Large intestine (tissue), 12 donors: ENCODE results near the gene COL4A2. TPM values are rescaled to one million over a fixed set of nuclear protein-coding genes. Genes with fewer than 3 reads are reported as not detected.

Source experiments
- DNase-seq, 2 donors: peaks; one replicate each; pipeline versions ENCODE4 v3.0.0 to v3.0.0-alpha.2; 2013
- H3K27ac ChIP-seq: one replicate; pipeline ENCODE4 v1.5.1; 2013; ENCODE audit warnings: low read length
- H3K27me3 ChIP-seq: 2 replicates; pipeline ENCODE4 v1.6.1; 2013; ENCODE audit warnings: low read length; ENCODE audit not compliant: control insufficient read depth, insufficient read depth
- H3K36me3 ChIP-seq: 2 replicates; pipeline ENCODE4 v1.6.1; 2013; ENCODE audit warnings: low read length; ENCODE audit not compliant: control insufficient read depth, insufficient read depth
- H3K4me1 ChIP-seq: one replicate; pipeline ENCODE4 v1.6.1; 2013; ENCODE audit warnings: low read length; ENCODE audit not compliant: control insufficient read depth, insufficient read depth
- H3K4me3 ChIP-seq: one replicate; pipeline ENCODE4 v1.5.1; 2013; ENCODE audit warnings: low read length
- H3K9me3 ChIP-seq: one replicate; pipeline ENCODE4 v1.6.1; 2013; ENCODE audit warnings: mild to moderate bottlenecking, low read depth, low read length, moderate library complexity; ENCODE audit not compliant: control insufficient read depth
- WGBS: methylation state at CpG from one replicate; pipeline ENCODE4 v1.1.5; 2013; ENCODE audit warnings: low lambda C conversion rate; ENCODE audit not compliant: insufficient coverage; 5-methylcytosine and 5-hydroxymethylcytosine counted together
- long read RNA-seq, 11 donors: transcript quantifications; one replicate each; lab custom pipeline, GENCODE V29; 2026
- polyA plus RNA-seq: library from polyadenylated mRNA; unstranded; fragments of 120-200 nt; gene quantifications from one replicate; pipeline ENCODE4 v1.2.1, GENCODE V29; 2013

The COL4A2 gene
- polyA plus RNA-seq: 164 TPM
- long read RNA-seq, donor 1, full-length matches to known transcripts: 40 of 74 reads
- long read RNA-seq, donor 1, partial matches to known transcripts: 27 of 74 reads
- long read RNA-seq, donor 1, other reads (novel, unspliced or antisense): 7 of 74 reads
- long read RNA-seq, donor 2, full-length matches to known transcripts: 67 of 111 reads
- long read RNA-seq, donor 2, partial matches to known transcripts: 44 of 111 reads
- long read RNA-seq, donor 2, other reads (novel, unspliced or antisense): 0 of 111 reads
- long read RNA-seq, donor 3: 0 reads
- long read RNA-seq, donor 4, transcript COL4A2-212 (1 exons, 1,663 nt): major isoform, 6 of 6 reads
- long read RNA-seq, donor 4, partial matches to known transcripts: 0 of 6 reads
- long read RNA-seq, donor 4, other reads (novel, unspliced or antisense): 0 of 6 reads
- long read RNA-seq, donor 5, full-length matches to known transcripts: 40 of 40 reads
- long read RNA-seq, donor 5, partial matches to known transcripts: 0 of 40 reads
- long read RNA-seq, donor 5, other reads (novel, unspliced or antisense): 0 of 40 reads
- long read RNA-seq, donor 6, full-length matches to known transcripts: 48 of 86 reads
- long read RNA-seq, donor 6, partial matches to known transcripts: 38 of 86 reads
- long read RNA-seq, donor 6, other reads (novel, unspliced or antisense): 0 of 86 reads
- long read RNA-seq, donor 7, full-length matches to known transcripts: 42 of 66 reads
- long read RNA-seq, donor 7, partial matches to known transcripts: 24 of 66 reads
- long read RNA-seq, donor 7, other reads (novel, unspliced or antisense): 0 of 66 reads
- long read RNA-seq, donor 8, full-length matches to known transcripts: 56 of 92 reads
- long read RNA-seq, donor 8, partial matches to known transcripts: 36 of 92 reads
- long read RNA-seq, donor 8, other reads (novel, unspliced or antisense): 0 of 92 reads
- long read RNA-seq, donor 9, full-length matches to known transcripts: 32 of 40 reads
- long read RNA-seq, donor 9, partial matches to known transcripts: 8 of 40 reads
- long read RNA-seq, donor 9, other reads (novel, unspliced or antisense): 0 of 40 reads
- long read RNA-seq, donor 10, full-length matches to known transcripts: 52 of 67 reads
- long read RNA-seq, donor 10, partial matches to known transcripts: 15 of 67 reads
- long read RNA-seq, donor 10, other reads (novel, unspliced or antisense): 0 of 67 reads
- long read RNA-seq, donor 11, full-length matches to known transcripts: 41 of 58 reads
- long read RNA-seq, donor 11, partial matches to known transcripts: 17 of 58 reads
- long read RNA-seq, donor 11, other reads (novel, unspliced or antisense): 0 of 58 reads

GRCh38 chr13:110306960-110307766, at the start of gene COL4A2, which contains the start of gene COL4A1:
Gene COL4A2, plus strand, starts transcription at chr13:110307284. Its CDS starts 620 bp downstream, at chr13:110307904.
Gene COL4A1, minus strand, starts transcription at chr13:110307157. Its CDS starts 130 bp downstream, at chr13:110307027.
- Histone ChIP-seq H3K27me3 (peaks cover 4% of the 10 kb centered on the region), H3K9me3 (no peaks in the 10 kb centered on the region), H3K36me3 (peaks cover 8% of the 10 kb centered on the region), H3K4me3 (peak within 1 kb of the TSS; percentile 69), H3K27ac (peak within 1 kb of the TSS; percentile 75), H3K4me1 (peaks cover 33% of the 10 kb centered on the region)
- no CpG with 5 or more reads among the region's 96 CpGs for WGBS
- DNase-seq: peak; percentile 60 to 78

- no peak for DNase-seq
- H3K36me3 ChIP-seq: no peaks in the 10 kb centered on the region
- H3K27me3 ChIP-seq: no peaks in the 10 kb centered on the region
- H3K4me3 ChIP-seq: no peak overlapping the region
- no peak overlapping the region for H3K27ac ChIP-seq
- H3K4me1 ChIP-seq: peaks cover 9% of the 10 kb centered on the region
- no peaks in the 10 kb centered on the region for H3K9me3 ChIP-seq
- WGBS: no CpG with 5 or more reads among the region's 3 CpGs
Measured at GRCh38 chr13:110257408-110257807, 49.7 kb upstream of the COL4A2 start.

- no peak overlapping the region for H3K4me3 ChIP-seq
- H3K27me3 ChIP-seq: no peaks in the 10 kb centered on the region
- no peaks in the 10 kb centered on the region for H3K9me3 ChIP-seq
- WGBS: 80% methylated on average over 1 of the region's 12 CpGs
- no peaks in the 10 kb centered on the region for H3K36me3 ChIP-seq
- H3K27ac ChIP-seq: no peak overlapping the region
- H3K4me1 ChIP-seq: peaks cover 23% of the 10 kb centered on the region
- no peak for DNase-seq
Measured at GRCh38 chr13:110258876-110259631, 48.0 kb upstream of the COL4A2 start.

DNA sequence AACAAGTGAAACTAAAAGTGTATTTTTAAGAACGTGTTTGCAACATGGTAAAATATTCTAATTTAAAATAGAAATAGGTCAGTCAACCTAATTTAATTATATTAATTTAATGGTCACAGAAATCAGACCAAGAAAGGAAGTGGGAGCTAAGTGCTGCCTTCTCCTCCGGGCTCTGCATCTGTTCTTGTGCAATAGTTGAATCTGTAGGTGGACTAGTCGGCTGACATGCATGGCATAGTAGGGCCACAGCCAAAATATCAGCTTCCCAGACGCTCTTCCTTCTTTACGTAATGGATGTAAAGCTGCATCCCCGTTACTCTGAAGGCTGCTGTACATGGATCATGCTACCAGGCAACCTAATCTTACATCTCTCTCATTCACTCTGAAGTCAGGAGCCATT, 47.4 kb upstream of the COL4A2 start:
- 100% methylated on average over 2 of the region's 6 CpGs for WGBS
- DNase-seq: no peak
- Histone ChIP-seq H3K9me3 (no peaks in the 10 kb centered on the region), H3K27me3 (no peaks in the 10 kb centered on the region), H3K27ac (no peak overlapping the region), H3K4me3 (no peak overlapping the region), H3K4me1 (peaks cover 26% of the 10 kb centered on the region), H3K36me3 (no peaks in the 10 kb centered on the region)

- 80% methylated on average over 2 of the region's 19 CpGs for WGBS
- no peaks in the 10 kb centered on the region for H3K36me3 ChIP-seq
- peaks cover 26% of the 10 kb centered on the region for H3K4me1 ChIP-seq
- no peaks in the 10 kb centered on the region for H3K27me3 ChIP-seq
- H3K9me3 ChIP-seq: no peaks in the 10 kb centered on the region
- H3K4me3 ChIP-seq: no peak overlapping the region
- peak overlapping the region; percentile 24 for H3K27ac ChIP-seq
- no peak for DNase-seq
Measured at GRCh38 chr13:110261166-110262081, 45.7 kb upstream of the COL4A2 start.

DNA sequence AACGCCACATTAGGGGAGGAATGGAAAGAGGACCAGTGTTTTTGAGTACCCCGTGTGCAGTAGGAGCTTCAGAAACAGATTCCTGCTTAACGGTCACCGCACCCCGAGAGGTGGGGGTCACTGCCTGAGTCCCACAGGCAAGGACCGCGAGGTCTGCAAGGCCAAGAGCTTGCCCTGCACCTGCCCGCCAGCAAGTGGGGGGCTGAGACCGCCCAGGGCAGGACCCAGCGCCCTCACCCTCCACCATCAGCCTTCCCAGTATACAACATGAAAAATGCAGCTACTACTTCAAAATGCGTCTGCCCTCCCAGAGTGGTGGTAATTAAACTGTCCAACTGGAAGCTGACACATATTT, 45.0 kb upstream of the COL4A2 start:
- no peaks in the 10 kb centered on the region for H3K27me3 ChIP-seq
- no peak overlapping the region for H3K4me3 ChIP-seq
- peaks cover 24% of the 10 kb centered on the region for H3K4me1 ChIP-seq
- peak overlapping the region; percentile 24 for H3K27ac ChIP-seq
- no CpG with 5 or more reads among the region's 11 CpGs for WGBS
- no peak for DNase-seq
- no peaks in the 10 kb centered on the region for H3K36me3 ChIP-seq
- H3K9me3 ChIP-seq: no peaks in the 10 kb centered on the region

DNA sequence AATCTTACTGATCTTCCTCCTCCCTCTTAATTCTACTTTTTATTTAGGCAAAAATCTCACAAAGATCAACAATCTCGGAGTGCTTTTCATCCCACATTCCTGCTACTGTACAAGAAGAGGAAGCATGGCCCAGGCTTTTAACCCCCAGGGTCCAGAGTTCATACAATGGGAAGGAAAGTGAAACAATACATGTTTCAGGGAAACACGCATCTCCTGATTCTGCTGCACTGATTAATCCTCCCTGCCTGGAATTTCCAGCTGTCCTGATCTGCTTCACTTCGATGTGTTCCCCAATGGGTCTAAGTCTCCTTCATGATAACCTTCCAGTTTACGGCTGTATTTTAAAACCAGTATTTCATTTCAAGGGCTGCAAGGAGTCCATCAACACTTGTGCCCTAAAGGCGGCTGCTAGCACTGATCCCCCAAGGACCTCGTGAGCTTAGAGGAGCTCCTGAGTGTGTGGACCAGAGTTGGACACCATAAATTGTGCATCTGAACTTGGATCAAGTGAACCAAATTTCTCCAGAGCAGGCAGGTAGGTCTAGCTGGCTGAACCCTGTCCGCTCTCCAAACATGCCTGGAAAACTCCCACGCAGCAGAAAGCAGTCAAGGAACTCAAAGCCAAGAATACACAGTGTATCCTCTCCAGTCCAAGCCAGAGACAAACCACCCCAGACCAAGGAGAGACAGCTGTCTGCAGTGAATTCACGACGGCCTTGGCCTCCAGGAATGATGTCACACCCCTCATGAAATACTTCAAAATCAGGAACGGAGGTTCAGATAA, 44.4 kb upstream of the COL4A2 start:
- no peak overlapping the region for H3K4me3 ChIP-seq
- H3K27me3 ChIP-seq: no peaks in the 10 kb centered on the region
- H3K9me3 ChIP-seq: no peaks in the 10 kb centered on the region
- peaks cover 24% of the 10 kb centered on the region for H3K4me1 ChIP-seq
- no peaks in the 10 kb centered on the region for H3K36me3 ChIP-seq
- peak; percentile 65 to 84 for DNase-seq
- WGBS: no CpG with 5 or more reads among the region's 11 CpGs
- H3K27ac ChIP-seq: peak overlapping the region; percentile 43

DNA sequence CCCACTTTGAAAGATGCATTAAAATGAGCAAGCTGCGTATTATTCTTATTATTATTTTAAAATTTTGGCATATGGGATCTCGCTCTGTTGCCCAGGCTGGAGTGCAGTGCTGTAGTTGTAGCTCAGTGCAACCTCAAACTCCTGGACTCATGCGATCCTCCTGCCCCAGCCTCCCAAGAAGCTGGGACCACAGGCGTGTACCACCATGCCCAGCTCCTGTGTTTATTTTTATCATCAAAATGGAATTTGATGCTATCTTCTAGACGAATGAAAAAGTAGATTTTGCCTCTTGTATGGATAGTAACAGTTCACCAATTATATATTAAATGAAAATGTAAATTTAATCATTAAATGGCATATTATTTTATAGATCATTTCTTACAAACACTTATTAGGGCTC, 43.7 kb upstream of the COL4A2 start:
- Histone ChIP-seq H3K36me3 (no peaks in the 10 kb centered on the region), H3K4me1 (peaks cover 24% of the 10 kb centered on the region)

More for the DNA sequence above, 43.7 kb upstream of the COL4A2 start:
- Histone ChIP-seq H3K4me3 (no peak overlapping the region), H3K9me3 (no peaks in the 10 kb centered on the region), H3K27me3 (no peaks in the 10 kb centered on the region), H3K27ac (no peak overlapping the region)
- WGBS: 92% methylated on average over 3 of the region's 5 CpGs
- DNase-seq: no peak
